NOMO-1 treated with dmso at 0.1 percent for 144 hours (cell line): ENCODE results near the gene TAF12.
"Not testable (repeated sequence)": the region's sequence is repeated elsewhere in the genome, so short reads cannot be mapped to it uniquely, and the experiment has no call there.

ENCODE experiments used
- DNase-seq: peaks from one replicate; lab custom pipeline; 2025; ENCODE audit not compliant: unreplicated experiment; lab: John Stamatoyannopoulos, UW

Gene TAF12

DNA sequence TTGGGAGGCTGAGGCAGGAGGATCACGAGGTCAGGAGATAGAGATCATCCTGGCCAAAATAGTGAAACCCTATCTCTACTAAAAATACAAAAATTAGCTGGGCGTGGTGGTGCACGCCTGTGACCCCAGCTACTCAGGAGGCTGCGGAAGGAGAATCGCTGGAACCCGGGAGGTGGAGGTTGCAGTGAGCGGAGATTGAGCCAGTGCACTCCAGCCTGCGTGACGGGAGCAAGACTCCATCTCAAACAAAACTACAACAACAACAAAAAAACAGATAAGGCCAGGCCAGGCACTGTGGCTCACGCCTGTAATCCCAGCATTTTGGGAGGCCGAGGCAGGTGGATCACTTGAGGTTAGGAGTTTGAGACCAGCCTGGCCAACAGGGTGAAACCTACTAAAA, 2.5 kb upstream of the TAF12 start:
- DNase-seq: not testable (repeated sequence)

- DNase-seq: no peak
Measured at GRCh38 chr1:28644494-28644893, 1.6 kb upstream of the TAF12 start.

GRCh38 chr1:28642056-28642846, 616 bp downstream of the TAF12 start:
- no peak for DNase-seq

DNA sequence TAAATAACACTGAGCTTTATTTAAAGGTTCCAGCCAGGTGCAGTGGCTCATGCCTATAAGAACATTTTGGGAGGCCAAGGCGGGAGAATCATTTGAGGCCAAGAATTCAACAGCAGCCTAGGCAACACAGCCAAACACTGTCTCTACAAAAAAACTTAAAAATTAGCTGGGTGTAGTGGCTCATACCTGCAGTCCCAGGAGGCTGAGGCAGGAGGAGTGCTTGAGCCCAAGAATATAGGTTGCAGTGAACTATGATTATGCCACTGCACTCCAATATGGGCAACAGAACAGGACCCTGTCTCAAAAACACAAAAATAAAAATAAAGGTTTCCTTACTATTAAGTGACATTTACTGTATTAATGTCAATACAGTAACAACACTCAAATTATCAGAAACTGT, 2.1 kb downstream of the TAF12 start:
- DNase-seq: no peak

GRCh38 chr1:28632560-28632959, 10.3 kb downstream of the TAF12 start:
- no peak for DNase-seq

DNA sequence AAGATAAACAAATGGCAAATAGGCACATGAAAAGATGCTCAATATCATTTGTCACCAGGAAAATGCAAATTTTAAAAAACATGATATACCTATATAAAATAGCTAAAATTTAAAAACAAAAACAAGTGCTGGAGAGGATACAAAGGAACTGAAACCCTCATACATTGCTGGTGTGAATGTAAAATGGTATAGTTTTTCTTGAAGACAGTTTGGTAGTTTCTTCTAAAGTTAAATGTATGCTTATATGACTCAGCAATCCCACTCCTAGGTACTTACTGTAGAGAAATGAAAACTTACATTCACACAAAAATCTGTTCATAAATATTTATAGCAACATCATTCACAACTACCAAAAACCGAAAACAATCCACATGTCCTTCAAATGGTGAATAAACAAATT, 11.2 kb downstream of the TAF12 start:
- no peak for DNase-seq

DNA sequence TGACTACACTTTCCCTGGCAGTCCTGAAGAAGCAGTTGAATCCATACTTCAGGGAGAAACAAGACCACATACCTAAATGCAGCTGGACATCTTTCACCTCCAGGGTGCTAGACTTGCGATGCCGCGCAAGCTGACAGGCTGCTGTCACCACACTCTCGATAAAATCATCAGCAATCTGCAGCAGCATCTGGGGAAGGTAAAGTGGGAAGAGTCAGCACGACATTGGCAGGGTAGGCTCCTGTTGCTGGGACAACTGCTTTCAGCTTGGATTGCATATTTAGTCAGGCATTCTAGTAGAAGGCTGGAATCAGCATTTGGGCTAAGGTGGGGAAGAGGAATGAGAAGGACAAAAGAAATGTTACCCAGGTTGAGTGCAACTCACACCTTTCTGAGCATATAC, 29.7 kb downstream of the TAF12 start:
- no peak for DNase-seq

DNA sequence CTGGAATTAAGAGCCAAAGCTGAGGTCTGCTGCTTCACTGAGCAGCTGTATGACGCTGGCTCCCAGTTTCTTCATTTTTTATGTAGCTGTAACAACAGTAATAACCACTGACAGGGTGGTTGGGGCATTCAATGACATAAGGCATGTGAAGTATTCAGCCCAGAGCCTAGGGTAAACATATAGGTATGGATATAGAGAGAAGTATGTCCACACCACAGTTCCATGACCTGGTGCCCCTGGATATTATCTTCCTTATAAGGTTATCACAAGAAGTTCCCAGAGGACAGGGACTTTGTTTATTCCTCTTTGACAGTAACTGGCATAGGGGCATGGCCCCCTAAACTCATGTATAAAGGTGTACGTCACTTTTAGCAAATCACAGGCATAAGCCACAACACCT, 36.1 kb downstream of the TAF12 start:
- no peak for DNase-seq

- DNase-seq: no peak
Measured at GRCh38 chr1:28604962-28605361, 37.9 kb downstream of the TAF12 start.

DNA sequence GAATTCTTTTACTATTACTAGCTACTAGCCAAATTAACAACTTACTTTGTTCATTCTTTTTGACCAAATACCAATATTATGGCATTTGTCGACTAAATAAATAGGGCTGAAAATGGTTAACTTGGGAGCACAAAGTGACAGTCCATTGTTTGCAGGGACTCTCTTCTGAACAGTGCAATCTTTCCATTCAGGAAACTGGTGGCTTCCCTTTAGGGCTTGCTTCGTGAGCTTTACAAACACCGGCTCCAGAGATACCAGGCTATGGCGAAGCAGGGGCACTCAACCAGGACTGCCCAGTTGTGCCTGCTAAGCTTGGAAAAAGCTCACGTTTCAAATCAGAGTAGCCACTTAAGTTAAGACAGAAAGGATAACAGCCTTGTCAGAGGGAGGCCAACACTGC, 38.5 kb downstream of the TAF12 start:
- DNase-seq: no peak

DNA sequence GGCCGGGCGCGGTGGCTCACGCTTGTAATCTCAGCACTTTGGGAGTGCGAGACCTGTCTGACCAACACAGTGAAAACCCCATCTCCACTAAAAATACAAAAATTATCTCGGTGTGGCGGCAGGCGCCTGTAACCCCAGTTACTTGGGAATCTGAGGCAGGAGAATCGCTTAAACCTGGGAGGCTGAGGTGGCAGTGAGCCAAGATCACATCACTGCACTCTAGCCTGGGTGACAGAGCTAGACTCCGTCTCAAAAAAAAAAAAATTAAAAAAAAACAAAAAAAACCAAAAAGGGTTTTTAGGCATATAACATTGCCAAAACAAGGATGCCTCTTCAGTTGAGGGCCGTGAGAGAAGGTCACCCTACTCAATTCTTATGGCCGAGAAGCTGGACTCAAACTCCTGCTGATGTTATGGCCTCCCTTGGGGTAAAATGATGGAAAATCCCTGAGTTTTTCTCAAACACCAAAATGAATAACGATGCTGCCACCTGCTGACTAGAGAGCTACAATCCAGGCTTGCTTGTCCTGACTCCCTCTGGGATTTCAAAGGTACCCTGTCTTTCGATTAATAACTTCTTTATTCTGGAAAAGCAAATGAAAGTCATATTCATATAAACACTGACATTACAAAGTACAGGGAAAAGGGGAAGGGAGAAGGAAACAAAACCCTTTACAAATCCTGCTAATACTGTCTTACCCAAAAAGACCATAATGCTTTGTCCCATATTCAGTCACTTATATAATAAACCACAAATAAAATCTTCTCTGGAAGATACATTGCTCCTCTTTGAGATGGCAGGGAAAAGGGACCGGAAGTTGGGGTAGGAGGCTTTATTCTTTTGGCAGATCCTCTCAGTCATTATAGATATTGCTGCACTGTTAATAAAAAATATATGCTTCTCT, 40.1 kb downstream of the TAF12 start:
- DNase-seq: no peak

GRCh38 chr1:28601696-28602095, 41.2 kb downstream of the TAF12 start:
- DNase-seq: no peak

DNA sequence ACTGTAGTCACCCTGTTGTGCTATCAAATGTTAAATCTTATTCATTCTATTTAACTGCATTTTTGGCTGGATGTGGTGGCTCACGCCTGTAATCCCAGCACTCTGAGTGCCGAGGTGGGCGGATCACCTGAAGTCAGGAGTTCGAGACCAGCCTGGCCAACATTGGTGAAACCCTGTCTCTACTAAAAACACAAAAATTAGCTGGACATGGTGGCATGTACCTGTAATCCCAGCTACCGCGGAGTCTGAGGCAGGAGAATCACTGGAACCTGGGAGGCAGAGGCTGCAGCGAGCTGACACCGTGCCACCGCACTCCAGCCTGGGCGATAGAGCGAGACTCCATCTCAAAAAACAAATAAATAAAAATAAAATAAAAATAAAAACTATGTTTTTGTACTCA, 46.6 kb downstream of the TAF12 start:
- not testable (repeated sequence) for DNase-seq

GRCh38 chr1:28595412-28596191, 47.3 kb downstream of the TAF12 start:
- no peak for DNase-seq

- not testable (repeated sequence) for DNase-seq
Measured at GRCh38 chr1:28594686-28595411, 48.0 kb downstream of the TAF12 start.

DNA sequence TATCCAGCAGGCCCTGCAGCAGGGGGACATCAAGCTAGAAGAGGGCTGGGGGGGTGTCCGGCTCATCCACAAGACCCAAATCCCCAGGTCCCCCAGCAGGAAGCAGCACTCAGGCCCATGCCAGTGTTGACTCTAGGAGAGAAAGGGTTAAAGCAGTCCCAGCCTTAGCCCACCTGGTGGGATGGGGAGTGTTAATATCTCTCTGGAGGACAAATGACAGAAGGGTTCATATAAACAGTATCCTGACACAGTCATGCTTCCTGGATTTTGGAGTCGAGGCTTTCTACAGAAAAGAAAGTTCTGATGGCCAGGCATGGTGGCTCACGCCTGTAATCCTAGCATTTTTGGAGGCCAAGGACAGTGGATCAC, 48.9 kb downstream of the TAF12 start:
- DNase-seq: not testable (repeated sequence)

- no peak for DNase-seq
Measured at GRCh38 chr1:28592321-28593071, 50.4 kb downstream of the TAF12 start.

- peak; percentile 69 for DNase-seq
Measured at GRCh38 chr1:28591708-28592320, 51.1 kb downstream of the TAF12 start, which contains the start of gene RAB42. Gene RAB42, plus strand, starts transcription at chr1:28592265. Its CDS starts 247 bp downstream, at chr1:28592512.

DNA sequence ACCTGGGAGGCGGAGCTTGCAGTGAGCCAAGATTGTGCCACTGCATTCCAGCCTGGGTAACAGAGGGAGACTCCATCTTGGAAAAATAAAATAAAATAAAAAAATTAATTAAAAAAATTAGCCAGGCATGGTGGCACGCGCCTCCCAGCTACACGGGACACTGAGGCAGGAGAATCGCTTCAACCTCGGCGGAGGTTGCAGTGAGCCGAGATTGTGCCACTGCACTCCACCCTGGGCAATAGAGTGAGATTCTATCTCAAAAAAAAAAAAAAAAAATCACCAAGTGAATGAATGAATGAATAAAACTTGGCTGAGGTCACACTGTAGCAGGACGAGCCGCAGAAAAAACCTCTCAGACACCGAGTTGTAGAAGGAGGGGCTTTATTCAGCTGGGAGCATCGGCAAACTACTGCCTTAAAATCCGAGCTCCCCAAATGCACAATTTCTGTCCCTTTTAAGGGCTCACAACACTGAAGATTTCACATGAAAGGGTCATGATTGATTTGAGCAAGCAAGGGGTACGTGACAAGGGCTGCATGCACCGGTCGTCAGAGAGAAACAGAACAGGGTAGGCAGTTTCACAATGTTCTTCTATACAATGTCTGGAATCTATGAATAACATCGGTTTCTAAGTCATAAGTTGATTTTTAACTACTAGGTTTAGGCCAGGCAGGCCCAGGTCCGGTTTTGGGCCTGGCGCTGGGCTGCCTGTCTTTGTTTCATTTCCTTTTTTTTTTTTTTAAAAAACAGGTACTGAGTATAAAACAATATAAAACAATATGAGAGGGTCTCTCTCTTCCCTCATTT, 56.1 kb downstream of the TAF12 start:
- not testable (repeated sequence) for DNase-seq
